ENCODE results near the gene PACS1.
"Not testable (repeated sequence)": the region's sequence is repeated elsewhere in the genome, so short reads cannot be mapped to it uniquely, and the experiment has no call there.

Gene PACS1

DNA sequence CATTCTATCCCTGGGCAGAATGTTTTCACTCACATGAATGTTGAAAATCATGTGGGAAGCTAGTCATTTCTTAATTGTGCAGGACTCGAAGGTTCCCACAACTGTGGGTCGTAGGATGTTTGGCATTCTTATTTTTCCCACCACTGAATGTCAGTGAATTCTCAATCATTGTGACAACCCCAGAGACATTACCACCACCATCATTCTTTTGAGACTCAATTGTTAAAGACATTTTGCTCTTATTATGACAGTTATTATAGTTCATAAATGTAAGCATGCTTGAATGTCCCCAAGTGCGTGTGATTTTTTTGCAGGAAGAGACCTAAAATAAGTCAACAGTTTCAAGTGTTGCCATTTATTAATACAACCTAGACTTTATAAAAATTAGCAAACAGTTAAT lies 19.0 kb downstream of the PACS1 start:
- peaks cover 70% of the 10 kb centered on the region for H3K79me2 ChIP-seq (ENCODE audit: control insufficient read depth, low read length)

DNA sequence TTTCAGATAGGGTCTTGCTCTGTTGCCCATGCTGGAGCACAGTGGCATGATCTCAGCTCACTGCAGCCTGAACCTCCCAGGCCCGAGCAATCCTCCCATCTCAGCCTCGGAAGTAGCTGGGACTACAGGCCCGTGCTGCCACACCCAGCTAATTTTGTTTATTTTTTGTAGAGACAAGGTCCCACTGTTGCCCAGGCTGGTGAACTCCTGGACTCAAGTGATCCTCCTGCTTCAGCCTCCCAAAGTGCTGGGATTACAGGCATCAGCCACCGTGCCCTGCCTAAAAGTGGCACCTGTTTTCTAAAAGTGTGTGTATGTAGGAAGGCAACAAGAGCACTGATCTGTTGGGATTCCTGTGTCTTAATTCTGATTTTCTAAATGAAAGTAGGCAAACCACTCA lies 20.2 kb downstream of the PACS1 start:
- peaks cover 52% of the 10 kb centered on the region for H3K4me1 ChIP-seq (ENCODE audit: control insufficient read depth, low read length)
- peaks cover 20% of the 10 kb centered on the region for H3K36me3 ChIP-seq (ENCODE audit: control insufficient read depth, low read length)
- no peak overlapping the region for H3K27ac ChIP-seq (ENCODE audit: low read depth, low read length)
- TF ChIP-seq, protein P1, sequence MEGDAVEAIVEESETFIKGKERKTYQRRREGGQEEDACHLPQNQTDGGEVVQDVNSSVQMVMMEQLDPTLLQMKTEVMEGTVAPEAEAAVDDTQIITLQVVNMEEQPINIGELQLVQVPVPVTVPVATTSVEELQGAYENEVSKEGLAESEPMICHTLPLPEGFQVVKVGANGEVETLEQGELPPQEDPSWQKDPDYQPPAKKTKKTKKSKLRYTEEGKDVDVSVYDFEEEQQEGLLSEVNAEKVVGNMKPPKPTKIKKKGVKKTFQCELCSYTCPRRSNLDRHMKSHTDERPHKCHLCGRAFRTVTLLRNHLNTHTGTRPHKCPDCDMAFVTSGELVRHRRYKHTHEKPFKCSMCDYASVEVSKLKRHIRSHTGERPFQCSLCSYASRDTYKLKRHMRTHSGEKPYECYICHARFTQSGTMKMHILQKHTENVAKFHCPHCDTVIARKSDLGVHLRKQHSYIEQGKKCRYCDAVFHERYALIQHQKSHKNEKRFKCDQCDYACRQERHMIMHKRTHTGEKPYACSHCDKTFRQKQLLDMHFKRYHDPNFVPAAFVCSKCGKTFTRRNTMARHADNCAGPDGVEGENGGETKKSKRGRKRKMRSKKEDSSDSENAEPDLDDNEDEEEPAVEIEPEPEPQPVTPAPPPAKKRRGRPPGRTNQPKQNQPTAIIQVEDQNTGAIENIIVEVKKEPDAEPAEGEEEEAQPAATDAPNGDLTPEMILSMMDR (IDR thresholded peaks at IDR 0.05; ENCODE audit: low read depth, low read length, poor library complexity, severe bottlenecking): no peak
- no peak for TF ChIP-seq EZH2phosphoT487 (IDR thresholded peaks at IDR 0.05; ENCODE audit: borderline replicate concordance, low read length)
- no peaks in the 10 kb centered on the region for H3K27me3 ChIP-seq (ENCODE audit: control insufficient read depth, low read length)
- H4K20me1 ChIP-seq (ENCODE audit: control insufficient read depth, insufficient read depth, low read depth, low read length): no peaks in the 10 kb centered on the region
- peaks cover 8% of the 10 kb centered on the region for H3F3A ChIP-seq (ENCODE audit: control insufficient read depth, insufficient read depth)
- no peak overlapping the region for H3K4me3 ChIP-seq (ENCODE audit: low read length)
- H3K79me2 ChIP-seq (ENCODE audit: control insufficient read depth, low read length): peaks cover 58% of the 10 kb centered on the region
- H3K4me2 ChIP-seq (ENCODE audit: low read length): no peak overlapping the region
- H3K9me3 ChIP-seq (ENCODE audit: control insufficient read depth, insufficient read depth, low read length): peaks cover 4% of the 10 kb centered on the region; the same call in 1 of the 2 replicates
- no peaks in the 10 kb centered on the region for H3K9me2 ChIP-seq (replicated peaks; ENCODE audit: control insufficient read depth, low read length)

More for the DNA sequence above, 19.0 kb downstream of the PACS1 start:
- peaks cover 63% of the 10 kb centered on the region for H3K4me1 ChIP-seq (ENCODE audit: control insufficient read depth, low read length)
- H3K9me3 ChIP-seq (ENCODE audit: control insufficient read depth, insufficient read depth, low read length): peaks cover 4% of the 10 kb centered on the region; the same call in 1 of the 2 replicates
- peak overlapping the region; percentile 94 for H3K27ac ChIP-seq (ENCODE audit: low read depth, low read length)
- peaks cover 14% of the 10 kb centered on the region for H3F3A ChIP-seq (ENCODE audit: control insufficient read depth, insufficient read depth)
- H3K36me3 ChIP-seq (ENCODE audit: control insufficient read depth, low read length): peaks cover 20% of the 10 kb centered on the region
- H4K20me1 ChIP-seq (ENCODE audit: control insufficient read depth, insufficient read depth, low read depth, low read length): no peaks in the 10 kb centered on the region
- peak overlapping the region; percentile 87 for H3K4me2 ChIP-seq (ENCODE audit: low read length)
- H3K27me3 ChIP-seq (ENCODE audit: control insufficient read depth, low read length): no peaks in the 10 kb centered on the region
- TF ChIP-seq EZH2phosphoT487 (IDR thresholded peaks at IDR 0.05; ENCODE audit: borderline replicate concordance, low read length): no peak
- TF ChIP-seq, protein P1 (IDR thresholded peaks at IDR 0.05; ENCODE audit: low read depth, low read length, poor library complexity, severe bottlenecking): no peak
- peak overlapping the region; percentile 64 for H3K4me3 ChIP-seq (ENCODE audit: low read length)
- H3K9me2 ChIP-seq (replicated peaks; ENCODE audit: control insufficient read depth, low read length): no peaks in the 10 kb centered on the region

DNA sequence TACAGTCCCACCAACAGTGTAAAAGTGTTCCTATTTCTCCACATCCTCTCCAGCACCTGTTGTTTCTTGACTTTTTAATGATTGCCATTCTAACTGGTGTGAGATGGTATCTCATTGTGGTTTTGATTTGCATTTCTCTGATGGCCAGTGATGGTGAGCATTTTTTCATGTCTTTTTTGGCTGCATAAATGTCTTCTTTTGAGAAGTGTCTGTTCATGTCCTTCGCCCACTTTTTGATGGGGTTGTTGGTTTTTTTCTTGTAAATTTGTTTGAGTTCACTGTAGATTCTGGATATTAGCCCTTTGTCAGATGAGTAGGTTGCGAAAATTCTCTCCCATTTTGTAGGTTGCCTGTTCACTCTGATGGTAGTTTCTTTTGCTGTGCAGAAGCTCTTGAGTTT lies 22.1 kb downstream of the PACS1 start:
- H3K9me3 ChIP-seq (ENCODE audit: control insufficient read depth, insufficient read depth, low read length); H3F3A ChIP-seq (ENCODE audit: control insufficient read depth, insufficient read depth); H3K4me2 ChIP-seq (ENCODE audit: low read length); H3K27me3 ChIP-seq (ENCODE audit: control insufficient read depth, low read length); H3K27ac ChIP-seq (ENCODE audit: low read depth, low read length); H3K4me3 ChIP-seq (ENCODE audit: low read length); H3K9me2 ChIP-seq (replicated peaks; ENCODE audit: control insufficient read depth, low read length); H4K20me1 ChIP-seq (ENCODE audit: control insufficient read depth, insufficient read depth, low read depth, low read length): not testable (repeated sequence)
- Histone ChIP-seq H3K36me3 (ENCODE audit: control insufficient read depth, low read length) (peaks cover 20% of the 10 kb centered on the region), H3K4me1 (ENCODE audit: control insufficient read depth, low read length) (peaks cover 50% of the 10 kb centered on the region), H3K79me2 (ENCODE audit: control insufficient read depth, low read length) (peaks cover 59% of the 10 kb centered on the region)

- not testable (repeated sequence) for H3K27me3 ChIP-seq (ENCODE audit: control insufficient read depth, low read length); H3K4me3 ChIP-seq (ENCODE audit: low read length); H4K20me1 ChIP-seq (ENCODE audit: control insufficient read depth, insufficient read depth, low read depth, low read length); H3K4me2 ChIP-seq (ENCODE audit: low read length); H3K9me3 ChIP-seq (ENCODE audit: control insufficient read depth, insufficient read depth, low read length); H3K9me2 ChIP-seq (replicated peaks; ENCODE audit: control insufficient read depth, low read length); H3K36me3 ChIP-seq (ENCODE audit: control insufficient read depth, low read length)
- H3F3A ChIP-seq (ENCODE audit: control insufficient read depth, insufficient read depth): peaks cover 21% of the 10 kb centered on the region; the same call in 1 of the 2 replicates
- H3K4me1 ChIP-seq (ENCODE audit: control insufficient read depth, low read length): peaks cover 68% of the 10 kb centered on the region
- peaks cover 80% of the 10 kb centered on the region for H3K79me2 ChIP-seq (ENCODE audit: control insufficient read depth, low read length)
- peak overlapping the region; percentile 74; the same call in 1 of the 2 replicates for H3K27ac ChIP-seq (ENCODE audit: low read depth, low read length)
Observed at GRCh38 chr11:66099746-66100145, 29.7 kb downstream of the PACS1 start.
